NCI-H748 (cell line): ENCODE measurements around the gene PPP2R2B.
A peak's percentile ranks its signal among the peaks of the same experiment; 100 is the strongest.

ENCODE experiments used
- DNase-seq: peaks from one replicate; lab custom pipeline; 2025; ENCODE audit not compliant: unreplicated experiment; lab: John Stamatoyannopoulos, UW

Gene PPP2R2B

DNA sequence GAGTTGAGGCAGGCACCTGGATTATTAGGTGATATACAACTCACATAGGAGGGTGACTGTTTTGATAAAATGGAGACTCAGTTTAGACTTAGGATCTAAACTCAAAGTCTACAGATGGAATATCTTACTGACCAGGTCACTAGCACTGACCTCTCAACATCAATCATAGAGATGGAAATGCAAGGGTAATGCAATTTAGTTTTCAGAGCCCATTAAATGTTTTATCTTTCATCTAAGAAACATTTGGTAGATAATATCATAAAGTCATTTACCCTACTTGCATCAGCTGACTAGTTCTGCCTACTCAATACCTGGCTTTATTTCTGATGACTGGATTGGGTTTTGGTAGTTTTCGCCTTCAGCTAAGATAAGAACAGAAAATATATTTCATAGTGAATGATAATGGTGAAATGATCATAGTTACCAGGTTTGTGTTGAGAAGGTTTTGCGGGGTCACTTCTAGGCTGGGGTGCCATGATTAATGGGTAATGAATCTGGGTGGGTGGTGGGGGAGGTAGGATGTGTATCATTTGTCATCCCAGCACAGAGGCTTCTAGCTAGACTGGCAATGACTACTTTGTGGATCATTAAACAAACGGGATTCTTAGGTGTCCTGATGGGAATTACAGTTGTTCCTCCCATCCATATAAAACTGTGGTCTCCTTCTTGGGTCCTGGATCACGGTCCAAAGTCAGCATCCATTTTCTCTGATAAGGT lies 173.4 kb downstream of the PPP2R2B start:
- DNase-seq: no peak

DNA sequence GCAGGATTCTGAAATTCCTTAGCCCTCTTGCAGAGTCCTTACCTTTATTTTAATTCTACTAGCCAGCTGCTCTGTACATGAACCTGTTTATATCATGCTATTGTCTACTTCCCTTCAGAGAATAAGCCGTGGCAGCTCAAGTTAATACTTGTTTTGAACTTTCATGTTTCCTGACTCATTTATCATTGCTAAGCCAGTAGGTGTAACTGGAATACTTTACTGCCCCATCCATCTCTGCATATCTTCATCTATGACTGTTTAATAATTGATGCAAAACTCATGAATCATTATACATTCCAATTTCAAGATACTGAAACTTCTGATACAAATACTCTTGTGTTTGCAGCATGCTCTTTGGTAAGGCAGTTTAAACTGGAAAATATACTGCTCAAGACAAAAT lies 174.7 kb downstream of the PPP2R2B start:
- DNase-seq: no peak

DNA sequence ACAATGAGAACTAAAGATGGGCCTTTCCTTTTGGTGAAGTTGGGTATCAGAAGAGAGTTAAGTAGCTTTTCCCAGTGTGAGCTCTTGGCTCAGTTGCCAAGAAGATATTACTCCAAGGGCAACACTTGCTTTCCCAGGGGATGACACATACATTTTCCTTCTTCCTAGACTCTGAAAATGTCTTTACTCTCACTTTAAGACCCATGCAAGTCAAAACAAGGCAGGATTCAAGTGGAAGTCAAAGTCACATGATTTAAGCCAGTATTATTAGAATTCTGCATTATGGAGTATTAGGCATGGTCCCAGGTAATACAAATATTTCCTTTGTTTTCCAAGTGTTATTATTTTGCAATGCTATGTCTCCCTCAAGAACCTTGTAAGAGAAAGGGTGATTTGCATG lies 175.1 kb downstream of the PPP2R2B start:
- no peak for DNase-seq

DNA sequence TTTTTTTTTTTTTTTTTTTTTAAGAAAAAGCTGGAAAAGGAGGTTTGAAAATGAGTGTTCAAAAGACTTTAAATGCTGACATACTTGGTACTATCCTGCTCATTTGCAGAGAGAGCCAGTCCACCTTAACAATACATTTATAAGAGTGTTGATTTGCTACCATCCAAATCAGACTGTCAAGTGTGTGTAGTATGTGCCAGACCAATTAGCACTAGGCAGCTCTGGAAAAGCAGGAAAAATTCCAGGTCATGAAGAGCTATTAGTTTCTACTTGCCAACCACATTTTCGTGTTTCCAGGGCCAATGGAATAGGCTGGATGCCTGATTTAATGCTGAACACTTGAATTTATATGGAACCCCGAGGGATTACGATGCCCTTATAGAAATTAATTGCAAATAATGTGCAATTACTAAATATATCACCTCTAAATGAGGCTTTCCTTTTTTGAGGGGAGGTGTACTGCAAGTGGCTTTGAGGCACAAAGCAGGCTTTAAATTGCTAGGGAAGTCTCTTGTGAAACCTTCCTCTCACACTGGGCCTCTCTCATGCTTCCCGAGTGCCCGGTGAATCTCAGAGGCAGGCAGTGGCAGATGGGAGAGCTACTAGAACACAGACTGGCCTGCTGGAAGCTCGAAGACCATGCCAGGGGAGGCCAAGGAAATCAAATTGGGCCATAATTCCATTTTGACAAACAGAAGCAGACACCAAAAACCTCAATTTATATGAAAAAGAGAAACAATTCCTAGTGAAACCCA lies 178.7 kb downstream of the PPP2R2B start:
- DNase-seq: no peak

DNA sequence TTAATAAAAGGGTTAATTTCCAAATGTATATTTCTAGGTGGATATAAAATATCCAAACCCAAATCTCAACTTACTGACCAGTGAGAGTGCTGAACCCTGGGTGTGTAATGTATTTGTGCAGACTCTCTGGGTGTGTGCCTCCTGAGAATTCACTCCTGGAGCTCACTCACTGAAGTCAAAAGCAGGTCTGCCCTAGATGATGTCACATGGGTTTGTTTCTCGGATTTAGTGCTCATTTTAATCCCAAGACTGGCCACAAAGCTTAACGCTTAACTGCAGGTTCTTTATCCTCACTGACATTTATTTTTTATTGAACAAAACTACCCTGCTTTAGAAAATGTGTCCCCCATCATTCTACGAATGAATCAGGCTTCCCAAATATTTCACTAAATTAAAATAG lies 179.4 kb downstream of the PPP2R2B start:
- DNase-seq: no peak

DNA sequence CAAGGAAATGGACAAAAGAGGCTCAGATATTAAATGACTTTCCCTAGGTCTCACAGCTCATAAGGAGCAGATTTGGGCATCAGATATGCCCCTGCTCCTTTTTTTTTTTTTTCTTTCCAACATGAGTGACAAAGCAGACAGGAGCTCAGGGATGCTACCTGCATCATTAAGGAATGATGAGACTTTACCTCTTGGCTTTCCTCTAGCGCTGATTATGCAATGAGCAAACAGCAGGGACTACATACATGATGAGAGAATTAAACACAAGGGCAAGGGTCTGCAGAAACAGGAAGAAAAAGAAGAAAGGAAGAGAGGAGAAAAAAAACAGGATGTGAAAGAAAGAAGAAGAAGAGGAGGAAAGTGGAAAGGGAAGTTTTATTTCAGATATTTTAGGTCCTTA lies 179.9 kb downstream of the PPP2R2B start:
- no peak for DNase-seq

DNA sequence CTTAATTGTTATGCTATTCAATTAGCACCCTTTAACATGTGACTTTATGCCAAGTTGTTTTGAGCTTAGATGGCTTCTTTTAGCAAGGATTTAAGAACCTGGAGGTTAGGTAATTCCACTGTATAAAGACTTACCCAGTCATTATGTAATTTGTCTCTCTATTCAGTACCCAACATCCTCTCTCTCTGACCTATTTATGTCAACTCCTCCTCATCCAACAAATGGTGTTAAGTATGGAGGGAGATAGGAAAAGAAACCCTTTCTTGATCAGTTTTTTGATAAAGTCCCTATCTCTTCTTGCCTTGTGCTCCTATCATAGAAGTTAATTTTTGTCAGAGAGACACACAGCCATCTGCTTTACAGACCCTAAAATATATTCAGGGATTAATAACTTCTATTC lies 181.3 kb downstream of the PPP2R2B start:
- DNase-seq: no peak

DNA sequence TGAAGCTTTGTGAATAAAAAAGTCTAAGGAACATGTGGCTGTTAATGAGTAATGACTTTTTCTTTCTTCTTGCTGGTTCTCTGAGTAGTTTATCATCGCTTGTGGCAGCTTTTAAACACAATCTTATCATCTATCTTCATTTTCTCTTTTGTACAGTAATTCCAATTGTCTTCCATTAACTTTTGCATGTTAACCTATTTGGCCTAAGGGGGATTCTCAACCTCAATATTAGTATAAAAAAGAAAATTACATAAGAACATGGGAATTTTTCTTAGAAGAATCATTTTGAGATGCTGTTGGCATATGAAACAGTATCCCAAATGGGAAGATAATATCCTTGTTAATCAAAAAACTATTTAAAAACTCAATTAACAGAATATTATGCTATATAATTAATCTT lies 182.9 kb downstream of the PPP2R2B start:
- no peak for DNase-seq

DNA sequence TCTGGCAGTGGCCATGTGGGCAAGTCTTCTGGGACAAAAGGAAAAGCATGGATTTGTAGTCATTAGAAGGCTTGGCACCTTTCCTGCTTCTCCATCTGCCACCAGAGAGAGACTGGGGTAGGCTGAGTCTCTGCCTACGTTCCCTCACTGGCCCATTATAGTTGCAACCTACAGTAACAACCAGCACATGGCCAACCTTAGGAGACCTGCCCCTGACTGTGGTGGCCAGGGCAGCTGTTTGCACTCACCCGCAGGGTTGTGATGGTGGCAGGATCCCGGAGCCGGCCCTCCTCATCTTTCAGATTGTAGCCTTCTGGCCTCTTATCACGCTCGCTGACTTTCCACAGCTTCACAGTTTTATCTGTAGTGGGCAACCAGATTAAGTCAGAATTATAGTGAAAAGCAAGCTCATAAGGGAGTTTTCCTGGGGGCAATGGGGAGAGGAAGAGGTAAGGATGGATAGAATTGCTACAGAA lies 187.6 kb downstream of the PPP2R2B start:
- DNase-seq: no peak

DNA sequence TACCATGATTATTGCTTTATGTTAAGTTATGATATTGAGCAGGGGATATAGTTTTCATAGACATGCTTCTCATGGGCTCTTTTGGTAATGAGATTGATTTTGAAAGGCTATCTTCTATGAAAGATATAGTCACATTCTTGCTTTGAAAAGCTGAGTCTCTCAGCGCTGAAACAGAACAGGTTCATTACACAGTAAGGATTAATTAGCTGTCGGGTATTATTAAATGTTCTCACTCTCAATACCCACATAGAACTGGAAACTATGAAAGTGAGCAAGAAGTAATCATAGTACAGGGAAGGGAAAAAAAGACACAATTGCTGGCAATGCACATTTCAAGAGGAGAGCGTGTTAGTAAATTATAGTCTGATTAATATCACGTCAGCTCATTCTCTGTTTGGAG lies 190.9 kb downstream of the PPP2R2B start:
- DNase-seq: no peak

DNA sequence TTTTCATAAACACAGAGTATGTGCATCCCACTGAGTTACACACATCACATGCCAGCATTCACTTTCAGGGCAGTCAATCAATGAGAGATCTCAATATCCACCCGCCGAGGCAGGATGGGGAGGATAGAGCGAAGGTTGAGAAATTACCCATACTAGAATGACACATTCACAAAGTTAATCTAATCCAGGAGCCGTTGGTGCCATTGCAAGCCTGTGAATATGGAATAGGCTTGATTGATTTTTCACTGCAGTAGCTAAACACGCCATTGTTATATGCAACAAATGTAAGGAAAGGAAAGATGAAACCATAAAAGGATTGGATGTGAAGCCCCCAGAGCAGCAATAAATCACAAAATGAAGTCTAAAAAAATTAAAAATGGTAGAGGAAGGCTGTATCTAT lies 194.7 kb downstream of the PPP2R2B start:
- no peak for DNase-seq

DNA sequence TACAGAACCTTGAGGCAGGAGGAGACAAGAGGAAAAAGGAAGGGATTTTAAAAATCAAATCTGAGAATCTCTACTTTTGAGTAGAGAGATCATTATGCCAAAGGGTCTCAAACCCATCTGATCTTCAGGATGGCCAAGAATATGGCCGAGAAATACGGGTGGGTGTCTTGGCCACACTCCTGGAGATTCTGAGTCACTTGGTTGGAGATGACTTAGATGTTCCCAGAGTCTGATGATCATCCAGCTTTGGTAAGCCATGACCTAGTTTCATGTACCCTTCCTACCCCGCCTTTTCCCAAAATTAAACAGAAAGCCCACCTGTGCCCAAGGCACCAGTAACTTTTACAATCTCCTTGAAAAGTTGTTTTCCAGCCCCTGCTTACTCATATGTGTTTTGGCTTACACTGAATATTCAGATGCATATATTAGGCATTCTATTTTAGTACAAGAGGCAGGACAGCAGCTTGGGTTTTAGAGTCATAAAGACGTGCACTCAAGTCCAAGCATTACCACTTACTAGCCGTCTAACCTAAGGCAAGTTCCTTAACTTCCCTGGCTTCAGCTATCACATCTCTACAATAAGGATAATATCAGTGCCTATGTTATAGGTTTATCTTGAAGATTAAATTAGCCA lies 195.5 kb downstream of the PPP2R2B start:
- DNase-seq: no peak

DNA sequence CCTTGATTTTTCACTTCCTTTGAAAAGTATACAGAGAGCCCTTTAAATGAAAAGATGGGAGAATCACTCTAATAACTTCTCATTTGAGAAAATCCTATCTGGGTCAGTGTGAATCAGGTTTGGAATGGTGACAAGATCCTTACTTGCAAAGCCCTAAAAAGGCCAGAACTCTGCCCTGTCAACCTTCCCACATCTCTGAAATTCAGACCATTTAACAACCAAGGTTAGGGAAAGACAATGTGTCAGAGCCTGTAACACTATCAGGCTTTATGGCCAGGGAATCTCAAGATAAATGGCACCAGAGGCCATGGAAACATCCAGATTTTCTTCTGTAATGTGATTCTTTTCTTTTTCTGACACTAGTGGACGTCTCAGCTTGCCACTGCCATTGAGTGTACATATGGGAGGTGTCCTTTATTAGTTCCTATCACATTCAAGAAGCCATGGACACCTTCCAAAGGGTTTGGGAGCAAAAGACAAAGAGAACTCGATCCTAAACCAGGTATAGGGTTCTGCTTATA lies 196.9 kb downstream of the PPP2R2B start:
- no peak for DNase-seq

DNA sequence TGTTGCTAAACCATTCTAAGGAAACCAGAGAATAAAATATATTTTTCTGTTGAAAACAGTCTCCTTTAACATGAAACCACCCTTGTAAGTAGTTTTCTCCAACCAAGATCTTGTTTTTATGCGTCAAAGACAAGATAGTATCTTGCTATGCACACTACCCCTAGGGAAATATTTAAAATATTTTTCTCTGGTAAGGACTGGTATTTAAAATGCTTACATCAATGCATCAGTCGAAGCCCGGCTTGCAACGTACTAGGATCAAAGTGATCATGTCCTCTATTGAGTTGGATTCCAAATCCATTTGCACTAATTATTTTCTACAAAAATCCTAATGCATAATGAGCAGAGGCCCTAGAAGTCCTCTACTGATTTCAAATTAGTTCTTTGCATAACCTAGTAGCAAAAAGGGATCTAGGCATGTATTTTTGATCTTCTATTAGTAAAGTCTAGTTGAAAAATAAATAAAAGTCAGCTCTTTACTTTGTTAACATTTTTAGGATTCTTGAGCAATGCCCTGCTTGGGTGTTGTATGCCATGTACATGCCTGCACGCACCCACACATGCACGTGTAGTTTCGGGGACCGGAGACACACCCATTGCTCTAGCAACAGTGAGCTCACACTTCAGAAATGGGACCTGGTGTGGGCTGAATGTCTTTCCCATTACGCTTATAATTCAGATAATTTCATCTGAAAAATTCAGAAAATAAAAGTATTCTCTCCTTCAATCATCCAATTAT lies 197.5 kb downstream of the PPP2R2B start:
- no peak for DNase-seq

DNA sequence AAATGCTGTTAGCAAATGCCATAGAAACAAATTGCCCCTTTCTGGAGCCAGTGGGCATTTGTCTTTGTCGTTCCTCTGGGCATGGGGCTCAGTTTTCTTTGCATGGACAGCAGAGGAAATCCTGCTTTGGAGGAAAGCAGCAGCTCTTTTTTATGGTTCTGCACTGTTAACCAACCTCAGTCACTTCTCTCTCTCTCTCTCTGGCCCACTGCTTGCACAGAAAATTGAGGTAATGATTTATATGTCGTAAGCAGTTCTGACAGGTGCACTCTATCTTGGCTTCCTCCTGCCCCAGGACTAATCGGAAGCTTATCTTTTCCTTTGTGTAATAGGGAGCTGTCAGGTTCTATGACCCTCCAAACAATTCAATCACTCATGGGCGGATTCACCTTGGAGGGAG lies 202.9 kb downstream of the PPP2R2B start:
- DNase-seq: no peak

DNA sequence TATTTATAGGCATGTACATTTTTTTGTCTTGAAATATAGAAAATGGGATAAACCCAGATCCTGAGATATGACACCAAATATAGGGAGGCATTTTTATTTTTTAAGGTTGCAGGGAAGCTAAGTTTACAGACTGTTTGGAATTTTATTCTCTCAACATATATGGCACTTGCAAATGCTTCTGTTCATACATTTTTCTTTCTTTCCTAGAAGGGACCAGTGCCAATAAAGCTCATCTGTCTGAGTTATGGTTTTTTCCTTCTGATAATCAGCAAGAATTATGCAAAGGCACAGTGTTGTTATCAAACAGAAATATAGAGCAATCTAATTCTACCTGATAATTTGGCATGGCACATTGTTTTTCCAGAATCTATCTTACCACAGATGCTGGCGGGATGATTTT lies 205.7 kb downstream of the PPP2R2B start:
- no peak for DNase-seq

DNA sequence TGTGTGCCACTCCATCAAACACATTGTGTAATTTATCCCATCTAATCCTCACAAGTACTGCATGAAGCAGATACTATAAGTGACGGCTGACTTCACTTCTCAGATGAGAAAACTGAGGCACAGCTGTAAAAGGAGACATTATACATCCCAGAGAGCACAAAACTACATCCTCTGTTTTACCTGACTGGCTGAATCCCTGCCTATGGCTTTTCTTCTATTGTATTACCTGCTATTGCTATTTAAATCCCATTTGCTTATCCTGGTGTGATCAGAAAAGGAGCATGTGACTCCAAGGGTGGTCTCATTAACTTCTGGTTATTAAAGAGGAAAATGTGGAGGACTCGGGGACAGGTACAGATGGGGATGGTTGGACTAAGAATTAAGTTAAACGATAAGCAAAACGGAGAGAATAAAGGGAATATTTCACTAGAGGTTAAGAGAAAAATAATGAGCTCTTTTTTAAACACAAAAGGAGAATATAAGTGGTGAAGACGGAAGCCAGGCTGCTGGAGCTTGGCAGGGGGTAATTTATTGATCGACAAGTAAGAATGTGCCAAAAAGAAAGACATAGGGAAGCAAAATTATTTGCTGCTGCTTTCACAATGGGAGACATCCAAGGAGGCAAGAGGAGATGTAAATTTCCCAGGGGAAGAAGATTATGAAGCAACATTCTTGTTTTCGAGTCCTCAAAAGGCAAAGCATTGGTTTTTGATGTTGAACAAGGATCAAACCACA lies 206.8 kb downstream of the PPP2R2B start:
- DNase-seq: no peak

DNA sequence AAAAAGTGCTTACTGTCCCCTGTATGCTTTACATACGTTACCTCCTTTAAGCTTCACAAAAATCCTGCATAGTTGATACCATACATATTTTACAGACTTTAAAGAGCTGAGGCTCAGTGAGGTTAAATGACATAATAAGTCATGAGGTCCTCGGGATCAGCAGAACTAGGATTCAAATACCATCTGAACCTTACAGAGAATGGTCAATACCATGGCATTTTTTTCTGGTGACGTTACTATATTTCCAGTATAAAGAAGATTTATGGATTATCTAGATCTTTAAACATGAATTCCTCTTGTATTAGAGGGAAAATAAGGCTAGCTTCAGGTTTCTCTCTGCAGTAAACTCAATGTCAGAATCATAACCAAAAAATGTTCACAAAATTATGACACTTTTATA lies 208.9 kb downstream of the PPP2R2B start:
- DNase-seq: no peak

DNA sequence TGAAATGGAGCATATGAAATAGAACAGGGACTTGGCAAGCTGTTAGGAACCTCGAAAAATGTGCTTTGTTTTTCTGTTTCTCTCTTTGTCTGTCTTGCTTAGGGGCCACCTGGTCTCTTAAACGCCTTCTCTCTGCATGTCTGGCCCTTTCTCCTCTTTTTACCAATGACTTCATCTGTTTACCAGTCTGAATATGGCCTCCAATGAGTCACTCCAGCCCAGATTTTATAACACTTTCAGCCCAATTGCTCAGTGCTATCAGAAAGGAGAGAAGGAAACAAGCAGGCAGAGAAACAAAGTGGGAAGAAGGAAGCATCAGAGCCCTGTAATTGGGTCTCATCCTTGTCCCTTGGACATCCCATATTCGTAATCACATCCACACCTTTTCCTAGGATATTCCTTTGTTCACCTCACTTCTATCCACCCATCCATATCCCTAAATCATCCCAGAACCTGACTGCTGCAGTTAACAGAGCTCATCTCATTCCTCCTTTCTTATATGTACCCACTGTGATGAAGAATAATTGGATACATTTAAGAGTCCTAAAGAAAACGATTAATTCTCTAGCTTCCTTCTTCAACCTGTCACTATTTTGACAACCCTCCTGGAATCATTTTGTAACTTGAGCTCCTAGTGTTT lies 210.8 kb downstream of the PPP2R2B start:
- DNase-seq: peak; percentile 60

DNA sequence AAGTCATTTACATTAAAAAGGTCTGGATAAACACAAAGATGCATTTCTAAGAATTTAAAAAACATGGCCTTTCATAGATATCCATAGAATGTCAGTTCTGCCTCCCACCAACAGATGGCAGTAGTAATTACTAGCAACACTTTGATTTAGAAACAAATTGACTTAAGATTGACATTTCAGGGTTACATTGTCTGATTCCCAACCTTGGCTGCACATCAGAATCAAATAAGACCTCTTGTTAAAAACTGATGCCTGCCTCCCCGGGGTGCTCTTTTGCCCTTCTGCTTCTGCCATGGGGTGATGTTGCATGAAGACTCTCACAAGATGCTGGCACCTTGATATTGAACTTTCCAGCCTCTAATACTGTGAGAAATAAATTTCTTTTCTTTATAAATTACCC lies 216.3 kb downstream of the PPP2R2B start:
- DNase-seq: peak; percentile 33
